WERI-Rb-1 (cell line): ENCODE data around the gene CHMP2A.
A peak's percentile ranks its signal among the peaks of the same experiment; 100 is the strongest.

ENCODE experiments used
- DNase-seq: peaks from one replicate; pipeline ENCODE4 v3.0.0-alpha.2; 2020
- H3K27ac ChIP-seq: fragments of 250-450 bp; sonication (Bioruptor Pico); 2 replicates; pipeline ENCODE4 v1.5.1; 2020; ENCODE audit warnings: mild to moderate bottlenecking, moderate library complexity
- H3K27me3 ChIP-seq: fragments of 250-450 bp; sonication (Bioruptor Pico); 2 replicates; pipeline ENCODE4 v1.5.1; 2021; ENCODE audit warnings: mild to moderate bottlenecking, low read depth, moderate library complexity; ENCODE audit not compliant: insufficient read depth, severe bottlenecking
- H3K36me3 ChIP-seq: fragments of 250-450 bp; sonication (Bioruptor Pico); 2 replicates; pipeline ENCODE4 v1.5.1; 2020; ENCODE audit warnings: mild to moderate bottlenecking, moderate library complexity
- H3K4me3 ChIP-seq: 2 replicates; pipeline ENCODE4 v1.5.1; 2011; ENCODE audit warnings: low read depth, mild to moderate bottlenecking, control low read depth, low read length
- H3K9me3 ChIP-seq: fragments of 250-450 bp; sonication (Bioruptor Pico); 2 replicates; pipeline ENCODE4 v1.5.1; 2021; ENCODE audit warnings: mild to moderate bottlenecking, moderate library complexity; ENCODE audit not compliant: severe bottlenecking
- TF ChIP-seq, protein P1 (sequence below): IDR thresholded peaks from 2 replicates; pipeline ENCODE4 v1.5.1; 2011; ENCODE audit warnings: low read depth, mild to moderate bottlenecking, control low read depth, inconsistent platforms, low read length

Gene CHMP2A

DNA sequence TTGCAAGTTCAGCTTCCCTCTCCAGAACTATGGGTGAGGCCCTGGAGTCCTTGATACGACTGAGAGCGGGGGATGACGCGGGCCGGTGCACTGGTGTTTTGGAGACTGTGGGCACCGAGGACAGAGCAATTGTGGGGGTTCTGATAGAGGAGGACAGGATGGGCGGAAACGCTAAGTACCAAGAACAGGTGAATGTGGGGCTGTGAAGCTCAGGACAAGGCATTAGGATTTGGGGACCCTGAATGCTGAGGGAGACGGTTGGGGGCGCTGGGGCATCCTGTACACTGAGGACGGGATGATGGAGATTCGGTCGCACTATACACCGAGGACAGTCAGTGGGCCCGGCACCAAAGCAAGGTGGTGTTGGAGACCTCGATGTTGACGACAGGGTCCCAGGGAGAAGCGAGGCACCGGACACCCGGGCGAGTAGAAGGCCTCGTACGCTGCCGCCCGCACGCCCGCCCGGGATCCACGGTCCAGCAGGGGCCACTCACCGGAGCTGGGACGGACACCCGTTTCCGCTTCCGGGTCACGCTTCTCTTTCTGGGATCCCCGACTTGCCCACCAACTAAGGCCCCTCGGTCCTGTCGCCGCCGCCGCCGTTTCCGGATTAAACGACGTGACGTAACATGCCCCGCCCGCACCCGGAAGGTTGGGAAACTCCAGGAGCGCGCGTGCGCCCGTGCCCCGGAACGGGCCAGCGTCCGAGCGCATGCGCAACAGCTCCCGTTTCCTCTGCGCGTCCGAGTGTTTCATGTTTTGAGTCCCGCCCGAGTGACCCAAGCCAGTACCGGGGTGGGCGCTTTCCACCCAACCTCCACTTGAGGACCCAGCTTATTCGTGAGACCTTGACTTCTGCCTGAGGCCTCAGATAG is at the start of gene CHMP2A:
Gene CHMP2A (minus strand): TSS at position 612 of the 875 bp plus-strand sequence. CDS start 893 bp downstream, outside the sequence.
- H3K27me3 ChIP-seq: no peaks in the 10 kb centered on the region
- H3K27ac ChIP-seq: peak within 1 kb of the TSS; percentile 78
- H3K4me3 ChIP-seq: peak within 1 kb of the TSS; percentile 86
- H3K36me3 ChIP-seq: peaks cover 55% of the 10 kb centered on the region
- TF ChIP-seq, protein P1, sequence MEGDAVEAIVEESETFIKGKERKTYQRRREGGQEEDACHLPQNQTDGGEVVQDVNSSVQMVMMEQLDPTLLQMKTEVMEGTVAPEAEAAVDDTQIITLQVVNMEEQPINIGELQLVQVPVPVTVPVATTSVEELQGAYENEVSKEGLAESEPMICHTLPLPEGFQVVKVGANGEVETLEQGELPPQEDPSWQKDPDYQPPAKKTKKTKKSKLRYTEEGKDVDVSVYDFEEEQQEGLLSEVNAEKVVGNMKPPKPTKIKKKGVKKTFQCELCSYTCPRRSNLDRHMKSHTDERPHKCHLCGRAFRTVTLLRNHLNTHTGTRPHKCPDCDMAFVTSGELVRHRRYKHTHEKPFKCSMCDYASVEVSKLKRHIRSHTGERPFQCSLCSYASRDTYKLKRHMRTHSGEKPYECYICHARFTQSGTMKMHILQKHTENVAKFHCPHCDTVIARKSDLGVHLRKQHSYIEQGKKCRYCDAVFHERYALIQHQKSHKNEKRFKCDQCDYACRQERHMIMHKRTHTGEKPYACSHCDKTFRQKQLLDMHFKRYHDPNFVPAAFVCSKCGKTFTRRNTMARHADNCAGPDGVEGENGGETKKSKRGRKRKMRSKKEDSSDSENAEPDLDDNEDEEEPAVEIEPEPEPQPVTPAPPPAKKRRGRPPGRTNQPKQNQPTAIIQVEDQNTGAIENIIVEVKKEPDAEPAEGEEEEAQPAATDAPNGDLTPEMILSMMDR: no peak
- no peaks in the 10 kb centered on the region for H3K9me3 ChIP-seq
- peak; percentile 98 for DNase-seq

GRCh38 chr19:58586133-58586765 is 31.3 kb upstream of the CHMP2A start:
- no peaks in the 10 kb centered on the region for H3K9me3 ChIP-seq
- no peak overlapping the region for H3K27ac ChIP-seq
- no peaks in the 10 kb centered on the region for H3K27me3 ChIP-seq
- TF ChIP-seq, protein P1: no peak
- H3K4me3 ChIP-seq: no peak overlapping the region
- H3K36me3 ChIP-seq: peaks cover 16% of the 10 kb centered on the region
- DNase-seq: no peak

DNA sequence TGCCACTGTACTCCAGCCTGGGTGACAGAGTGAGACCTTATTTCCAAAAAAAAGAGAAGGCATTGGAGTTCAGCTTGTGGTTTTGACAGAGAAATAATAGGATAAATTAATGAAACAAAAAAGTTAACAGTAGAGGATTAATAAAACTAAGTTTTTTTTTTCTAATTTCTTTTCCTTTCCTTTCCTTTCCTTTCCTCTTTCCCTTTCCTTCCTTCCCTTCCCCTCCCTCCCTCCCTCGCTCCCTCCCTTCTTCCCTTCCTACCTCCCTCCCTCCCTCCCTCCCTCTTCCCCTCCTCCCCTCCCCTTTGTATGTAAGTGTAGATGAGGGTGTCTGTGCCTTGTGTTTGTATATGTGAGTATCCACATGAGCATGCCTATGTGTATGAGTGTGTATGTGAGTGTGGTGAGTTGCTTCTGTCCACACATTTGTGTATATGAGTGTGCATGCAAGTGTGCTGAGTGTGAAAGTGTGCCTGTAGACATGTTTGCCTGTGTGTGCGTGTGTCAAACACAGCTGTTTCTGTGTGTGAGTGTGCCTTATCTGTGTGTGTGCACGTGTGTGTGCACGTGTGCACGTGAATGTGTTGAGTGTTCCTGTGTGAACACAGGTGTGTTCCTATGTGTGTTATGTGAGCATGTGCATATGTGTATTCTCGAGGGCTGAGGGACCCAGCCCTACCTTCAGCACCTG is 30.7 kb upstream of the CHMP2A start:
- H3K27me3 ChIP-seq: no peaks in the 10 kb centered on the region

GRCh38 chr19:58584498-58585441 is 29.9 kb upstream of the CHMP2A start:
- H3K27ac ChIP-seq: no peak overlapping the region
- no peaks in the 10 kb centered on the region for H3K9me3 ChIP-seq
- peaks cover 16% of the 10 kb centered on the region for H3K36me3 ChIP-seq
- DNase-seq: no peak
- H3K4me3 ChIP-seq: no peak overlapping the region
- H3K27me3 ChIP-seq: no peaks in the 10 kb centered on the region
- TF ChIP-seq, protein P1: no peak

More for the DNA sequence above, 30.7 kb upstream of the CHMP2A start:
- Histone ChIP-seq H3K9me3 (no peaks in the 10 kb centered on the region), H3K27ac (no peak overlapping the region), H3K36me3 (peaks cover 16% of the 10 kb centered on the region), H3K4me3 (no peak overlapping the region)
- DNase-seq: no peak
- TF ChIP-seq, protein P1: no peak

- Histone ChIP-seq H3K4me3 (no peak overlapping the region), H3K36me3 (peaks cover 16% of the 10 kb centered on the region), H3K27me3 (no peaks in the 10 kb centered on the region), H3K9me3 (no peaks in the 10 kb centered on the region), H3K27ac (no peak overlapping the region)
- no peak for DNase-seq
- TF ChIP-seq, protein P1: no peak
Measured at GRCh38 chr19:58582985-58583384, 28.1 kb upstream of the CHMP2A start.
